Prostate gland (tissue), 2 donors: ENCODE measurements around the gene NPLOC4.

Source experiments
- CTCF ChIP-seq, 4 experiments: fragments of 200-600 bp in 2 of 4; fragments of 450-650 bp in 2 of 4; sonication (generic) in 2 of 4; IDR thresholded peaks; 1 replicate in 3 of 4; 2 replicates in 1 of 4; pipeline ENCODE4 v1.5.1; 2016 to 2019; ENCODE audit warnings: antibody characterized with exemption in 4 of 4, mild to moderate bottlenecking in 2 of 4, moderate library complexity in 2 of 4
- POLR2A ChIP-seq: fragments of 450-650 bp; IDR thresholded peaks from one replicate; pipeline ENCODE4 v1.6.1; 2016; ENCODE audit warnings: antibody characterized with exemption, mild to moderate bottlenecking

GRCh38 chr17:81578038-81578441 lies 58.9 kb downstream of the NPLOC4 start:
- TF ChIP-seq CTCF (IDR thresholded peaks at IDR 0.05), result no peak
- no peak for TF ChIP-seq POLR2A
